ENCODE results near the gene DDAH1.
"Not testable (repeated sequence)": the region's sequence is repeated elsewhere in the genome, so short reads cannot be mapped to it uniquely, and the experiment has no call there.

Gene DDAH1
- total RNA-seq = 0.44 to 0.46 reads per million in 2 donors

DNA sequence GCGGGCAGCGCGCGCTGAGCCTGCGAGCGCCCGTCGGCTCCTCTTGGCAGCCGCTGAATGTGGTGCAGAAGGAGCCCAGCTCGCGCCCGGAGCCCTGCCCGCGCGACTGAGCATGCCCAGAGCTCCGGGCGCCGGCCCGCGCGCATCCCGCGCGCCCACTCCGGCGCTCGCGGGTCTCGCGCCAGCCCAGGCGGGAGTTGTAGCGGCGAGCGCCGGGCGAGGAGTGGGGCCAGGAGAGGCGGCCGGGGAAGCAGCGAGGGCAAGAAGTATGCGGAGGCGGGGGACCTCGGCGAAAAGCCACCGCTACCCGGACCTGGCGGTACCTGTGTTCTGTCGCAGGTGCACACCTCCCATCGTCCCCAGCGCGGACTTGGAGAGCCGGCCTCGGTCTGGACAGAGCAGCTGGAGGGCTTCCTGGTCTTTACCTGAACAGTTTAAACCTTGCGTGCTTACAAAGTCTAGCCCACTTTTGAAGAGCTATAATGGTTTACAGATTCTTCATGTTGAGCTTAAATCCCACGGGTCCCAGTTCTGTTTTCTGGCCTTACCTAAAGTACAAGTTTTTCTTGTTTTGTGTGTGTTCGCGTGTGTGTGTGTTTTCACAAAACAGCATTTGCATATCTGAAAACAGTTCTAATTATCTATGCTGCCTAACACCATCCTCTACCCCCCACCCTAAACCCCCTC, at the start of gene DDAH1:
TSS of gene DDAH1 (minus strand) at position 61 of the 687 bp plus-strand sequence. CDS start 114 bp downstream, outside the sequence.
- DNase-seq = no peak

DNA sequence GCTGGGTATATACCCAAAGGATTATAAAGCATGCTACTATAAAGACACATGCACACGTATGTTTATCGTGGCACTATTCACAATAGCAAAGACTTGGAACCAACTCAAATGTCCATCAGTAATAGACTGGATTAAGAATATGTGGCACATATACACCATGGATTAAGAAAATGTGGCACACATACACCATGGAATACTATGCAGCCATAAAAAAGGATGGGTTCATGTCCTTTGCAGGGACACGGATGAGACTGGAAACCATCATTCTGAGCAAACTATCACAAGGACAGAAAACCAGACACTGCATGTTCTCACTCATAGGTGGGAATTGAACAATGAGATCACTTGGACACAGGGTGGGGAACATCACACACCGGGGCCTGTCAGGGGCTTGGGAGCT, 49.0 kb upstream of the DDAH1 start:
- DNase-seq = not testable (repeated sequence)

DNA sequence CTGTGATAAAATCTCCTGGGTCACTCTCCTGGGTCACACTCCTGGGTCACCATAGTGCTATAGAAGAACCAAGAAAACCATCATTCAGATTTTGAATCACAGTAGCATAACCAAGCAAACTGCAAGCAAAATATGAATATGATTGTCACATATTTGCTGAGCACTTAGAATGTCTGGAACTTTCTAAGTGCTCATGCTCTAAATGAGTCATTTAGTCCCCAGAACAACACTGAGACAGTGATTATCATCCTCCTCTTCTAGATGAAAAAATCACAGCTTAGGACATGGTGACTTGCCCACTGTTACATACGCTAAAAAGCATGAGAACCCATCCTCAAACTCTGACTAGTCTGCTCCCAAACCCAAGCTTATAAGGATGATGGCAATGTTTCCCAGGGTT, 39.5 kb upstream of the DDAH1 start:
- DNase-seq = no peak

DNA sequence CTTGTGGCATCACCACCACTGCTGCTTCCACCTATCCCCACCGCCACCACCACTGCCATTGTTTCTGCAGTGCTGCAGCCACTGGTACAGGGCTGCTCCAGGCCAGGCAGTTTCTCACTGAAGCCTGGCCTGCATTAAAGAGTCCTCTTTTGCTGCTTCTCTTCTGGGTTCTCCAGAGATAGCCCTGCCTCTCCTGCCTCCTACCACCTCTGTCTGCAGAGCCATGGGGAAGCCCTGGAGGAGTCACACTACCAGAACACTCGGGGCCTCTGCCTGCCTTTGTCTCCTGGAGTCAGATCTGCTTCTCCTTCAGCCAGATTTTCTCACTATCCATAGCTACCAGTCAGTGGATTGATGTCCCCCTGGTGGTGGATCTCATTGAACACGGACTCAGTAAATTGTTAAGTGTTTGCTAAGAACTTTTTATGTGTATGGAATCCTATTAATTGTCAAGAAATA, 37.7 kb upstream of the DDAH1 start:
- no peak for DNase-seq

DNA sequence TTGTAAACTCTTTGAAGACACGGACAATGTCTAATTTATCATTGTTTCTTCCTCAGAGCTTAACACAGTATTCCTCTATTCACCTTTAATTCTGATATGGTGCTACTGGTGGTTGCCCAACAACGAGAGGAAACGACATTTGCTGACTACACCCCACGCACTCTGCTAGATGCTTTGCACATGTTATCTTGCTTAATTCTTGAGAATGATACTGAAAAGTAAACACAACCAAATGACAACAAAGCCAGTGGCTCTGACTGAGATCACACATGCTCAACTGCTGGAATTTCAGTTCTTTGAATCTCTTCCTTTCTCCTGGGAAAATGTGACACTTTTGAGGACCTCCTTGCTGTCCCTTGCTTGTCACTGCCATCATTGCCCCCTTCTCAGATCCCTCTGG, 37.2 kb upstream of the DDAH1 start:
- DNase-seq = no peak

DNA sequence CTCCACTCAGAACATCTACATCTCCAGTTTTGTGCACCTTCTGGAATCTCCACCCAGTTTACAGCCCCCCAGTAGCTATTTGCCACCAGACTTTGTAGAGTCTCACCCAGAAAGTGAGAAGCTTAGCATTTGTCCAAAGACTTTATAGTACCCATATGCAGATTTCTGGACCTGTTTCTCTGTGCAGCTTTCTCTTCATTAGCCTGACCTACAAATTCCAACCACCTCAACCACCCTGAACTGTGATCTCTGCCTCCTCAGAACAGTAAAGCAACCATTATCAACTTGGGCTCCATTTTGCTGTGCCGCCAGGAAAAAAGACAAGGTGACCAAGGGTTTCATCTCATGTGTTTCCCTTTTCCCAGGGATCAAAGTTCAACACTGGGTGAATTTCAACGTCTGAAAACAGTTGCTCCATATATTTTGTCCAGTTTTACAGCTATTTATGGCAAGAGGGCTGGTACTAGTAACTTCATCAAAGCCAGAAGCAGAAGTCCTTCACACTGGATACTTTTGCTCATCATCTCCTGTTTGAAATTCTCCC, 36.5 kb upstream of the DDAH1 start:
- DNase-seq = no peak

DNA sequence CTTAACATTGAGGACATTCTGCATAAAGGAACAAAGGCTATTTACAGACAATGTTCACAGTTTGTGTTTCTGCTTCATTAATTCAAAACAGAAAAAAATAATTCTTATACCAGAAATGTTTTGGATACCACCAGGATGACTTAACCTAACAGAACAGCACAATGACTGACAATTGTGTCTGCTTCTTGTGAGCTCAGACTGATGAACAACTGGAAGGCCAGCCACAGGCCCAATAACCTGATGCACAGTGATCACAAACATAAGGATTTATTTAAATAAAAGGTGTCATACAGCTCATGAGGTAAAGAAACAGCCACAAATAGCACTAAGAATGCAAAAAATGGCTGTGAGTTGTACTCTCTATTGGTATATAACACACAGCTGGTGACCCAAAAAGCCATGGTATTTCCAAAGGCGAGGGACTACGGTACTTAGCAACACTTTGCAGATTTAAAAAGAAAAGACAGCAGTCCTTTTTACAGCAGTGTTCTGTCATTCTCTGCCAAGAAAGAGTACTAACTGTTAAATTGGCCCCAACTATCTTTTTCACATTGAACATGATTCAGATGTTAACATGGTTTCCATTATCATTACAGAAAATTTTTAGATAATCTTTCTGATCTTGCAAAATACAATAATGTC, 32.1 kb upstream of the DDAH1 start:
- no peak for DNase-seq

DNA sequence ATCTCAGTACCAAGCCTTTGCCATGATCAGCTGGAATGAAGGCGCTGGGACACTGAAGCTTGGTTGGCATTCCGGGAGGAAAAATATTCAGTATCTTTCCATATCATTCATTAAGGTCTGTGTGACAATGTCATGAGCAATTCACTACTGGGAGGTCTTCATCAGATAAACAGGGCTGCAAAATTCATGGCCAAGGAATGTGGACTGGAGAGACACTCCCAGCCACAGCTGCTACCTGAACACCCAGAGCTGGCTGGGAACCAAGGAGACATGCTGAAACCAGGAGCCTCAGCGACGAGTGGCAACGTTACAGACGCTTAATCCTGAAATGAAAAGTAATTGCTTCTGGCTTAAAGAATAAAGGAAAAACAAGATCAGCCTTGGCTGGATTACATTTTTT, 30.6 kb upstream of the DDAH1 start:
- no peak for DNase-seq

DNA sequence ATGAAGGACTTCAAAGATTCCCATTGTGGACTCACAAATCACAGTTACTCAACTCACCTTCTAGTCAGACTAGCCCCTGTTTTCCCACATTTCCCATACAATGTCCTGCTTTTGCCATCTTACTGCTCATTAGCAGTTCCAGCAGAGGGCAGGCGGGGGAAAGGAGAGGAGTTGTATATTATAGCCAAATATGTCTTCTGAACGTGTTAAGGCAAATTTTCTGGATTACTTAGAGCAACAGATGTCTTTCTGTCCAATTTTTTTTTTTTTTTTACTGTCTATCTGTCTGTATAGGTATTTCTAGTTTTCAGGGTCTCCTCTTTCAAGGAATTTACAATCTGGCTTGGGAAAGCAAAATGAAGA, 29.9 kb upstream of the DDAH1 start:
- no peak for DNase-seq

DNA sequence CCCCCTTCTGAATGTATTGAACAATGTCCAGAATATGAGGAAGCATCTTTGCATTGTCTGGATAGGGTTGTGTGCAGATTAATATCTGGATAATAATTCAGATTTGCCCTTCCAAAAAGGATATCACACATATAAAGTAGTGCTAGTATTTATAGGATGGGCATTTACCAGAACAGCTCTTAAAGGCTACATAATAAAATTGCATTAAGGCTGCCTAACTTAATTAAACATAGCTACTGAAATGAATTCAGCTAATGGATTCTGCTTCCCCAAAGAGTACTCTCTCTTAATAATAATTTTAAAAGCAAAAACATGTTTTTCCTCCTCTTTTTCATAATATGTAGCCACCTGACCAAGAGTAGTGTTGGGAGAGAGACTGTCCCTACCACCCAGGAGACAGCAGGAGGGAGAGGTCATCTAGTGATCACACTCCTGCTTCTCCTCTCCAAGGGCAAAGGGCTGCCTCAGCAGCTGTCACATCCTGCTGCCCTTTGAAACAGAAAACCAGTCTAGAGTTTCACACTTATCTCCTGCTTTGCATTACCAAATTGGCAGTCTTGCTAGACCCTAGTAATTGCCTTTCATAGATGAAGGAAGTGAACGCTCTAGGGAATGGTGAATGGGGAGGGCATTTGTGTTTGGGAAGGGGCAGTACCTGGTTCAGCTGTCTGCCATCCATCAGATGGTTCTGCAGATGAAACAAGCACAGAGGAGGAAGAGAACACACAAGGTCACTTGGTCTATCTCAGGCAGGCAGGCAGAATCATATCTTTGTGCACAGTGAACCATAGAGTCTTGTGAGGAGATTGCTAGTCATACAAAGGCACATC, 29.3 kb upstream of the DDAH1 start:
- DNase-seq = no peak

DNA sequence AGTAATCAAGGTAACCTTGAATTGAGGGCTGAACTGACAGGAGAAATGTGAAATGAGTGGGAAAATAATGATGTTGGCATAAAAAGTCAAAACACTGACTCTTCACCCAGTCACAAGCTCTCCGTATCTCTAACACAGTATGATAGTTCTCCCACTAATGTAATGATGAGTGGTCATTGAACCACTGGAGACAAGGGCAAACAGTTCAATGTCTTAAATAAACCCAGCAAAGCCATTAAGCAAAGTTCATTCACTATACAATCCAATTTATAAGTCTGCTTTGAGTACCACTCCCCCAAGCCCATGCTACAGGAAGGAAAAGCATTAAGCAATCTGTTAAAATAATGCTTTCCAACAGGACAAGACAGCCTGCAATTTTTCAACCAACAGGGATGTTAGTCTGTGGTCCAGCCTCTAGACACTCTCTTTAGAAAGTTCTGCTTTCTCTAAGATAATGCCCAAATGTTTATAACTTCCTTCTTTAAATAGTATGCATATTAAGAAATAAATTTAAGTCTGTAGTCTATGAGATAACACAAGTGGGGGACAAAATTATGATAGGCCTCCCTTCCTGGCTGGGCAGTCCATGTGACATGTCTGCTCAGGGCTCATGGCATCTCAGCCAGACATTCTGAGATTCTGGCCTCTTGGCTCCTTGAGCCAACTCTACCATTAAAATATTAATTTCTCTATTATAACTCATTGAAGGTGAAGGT, 25.5 kb upstream of the DDAH1 start:
- DNase-seq = no peak

DNA sequence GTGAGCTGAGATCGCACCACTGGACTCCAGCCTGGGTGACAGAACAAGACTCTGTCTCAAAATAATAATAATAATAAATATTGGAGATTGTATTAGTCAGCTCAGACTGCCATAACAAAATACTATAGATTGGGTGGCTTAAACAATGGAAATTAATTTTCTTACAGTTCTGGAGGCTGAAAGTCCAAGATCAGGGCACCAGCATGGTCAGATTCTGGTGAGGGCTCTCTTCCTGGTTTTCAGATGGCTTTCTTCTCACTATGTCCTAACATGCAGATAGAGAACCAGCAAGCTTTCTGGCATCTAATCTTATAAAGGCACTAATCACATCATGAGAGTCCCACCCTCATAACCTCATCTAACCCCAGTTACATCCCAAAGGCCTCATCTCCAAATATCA, 23.2 kb upstream of the DDAH1 start:
- no peak for DNase-seq

DNA sequence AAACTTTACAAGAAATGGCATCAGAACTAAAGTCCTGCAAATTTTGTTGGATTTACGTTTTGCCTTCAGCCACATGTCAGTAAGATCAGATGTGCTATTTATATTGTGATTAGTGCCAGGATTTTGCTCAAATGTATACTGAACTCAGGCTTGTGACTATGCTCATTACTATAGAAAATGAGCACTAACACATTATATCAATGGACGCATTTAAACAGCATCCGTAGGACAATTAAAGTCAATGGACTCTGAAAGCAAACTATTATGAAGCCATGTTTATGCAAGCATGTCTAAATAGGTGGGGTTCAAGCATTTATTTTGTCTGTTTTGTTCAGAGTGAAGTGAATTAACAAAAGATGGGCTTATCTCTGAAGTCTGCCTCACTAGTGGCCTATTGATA, 20.6 kb upstream of the DDAH1 start:
- no peak for DNase-seq

DNA sequence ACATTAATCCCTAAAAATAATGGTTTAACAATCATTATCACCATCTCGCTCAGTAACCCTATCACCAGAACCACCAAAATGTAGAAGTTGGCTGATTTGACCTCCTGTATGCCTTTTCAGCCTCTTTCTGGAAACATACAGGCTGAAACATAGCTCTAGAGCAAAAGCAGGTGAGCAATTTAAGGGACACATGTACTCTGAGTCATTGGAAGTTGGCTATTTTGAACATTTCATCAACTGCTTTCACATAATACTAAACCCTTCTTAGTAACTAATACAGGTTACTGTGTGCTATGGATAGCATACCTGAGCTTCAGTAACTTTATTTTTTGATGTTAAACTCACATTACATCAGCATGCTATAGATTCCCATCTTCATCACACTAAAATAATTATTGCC, 19.8 kb upstream of the DDAH1 start:
- no peak for DNase-seq

DNA sequence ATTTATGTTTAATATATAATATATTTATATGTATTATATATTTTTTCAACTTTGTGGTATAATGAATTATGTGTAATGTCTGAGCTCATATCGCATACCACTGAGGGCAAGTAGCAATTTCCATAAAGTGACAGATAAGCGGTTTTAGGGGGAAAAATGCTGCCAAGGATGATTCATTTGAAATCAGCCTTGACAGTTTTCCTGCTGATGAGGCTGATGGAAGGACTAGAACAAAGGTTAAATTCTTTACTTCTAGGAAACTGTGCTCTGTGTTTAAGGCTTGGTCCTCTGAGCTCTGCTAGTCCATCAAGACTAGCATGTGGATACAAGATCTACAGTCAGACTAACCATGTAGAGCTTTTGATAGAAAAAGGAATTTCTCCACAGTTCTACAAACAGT, 19.3 kb upstream of the DDAH1 start:
- DNase-seq = no peak

DNA sequence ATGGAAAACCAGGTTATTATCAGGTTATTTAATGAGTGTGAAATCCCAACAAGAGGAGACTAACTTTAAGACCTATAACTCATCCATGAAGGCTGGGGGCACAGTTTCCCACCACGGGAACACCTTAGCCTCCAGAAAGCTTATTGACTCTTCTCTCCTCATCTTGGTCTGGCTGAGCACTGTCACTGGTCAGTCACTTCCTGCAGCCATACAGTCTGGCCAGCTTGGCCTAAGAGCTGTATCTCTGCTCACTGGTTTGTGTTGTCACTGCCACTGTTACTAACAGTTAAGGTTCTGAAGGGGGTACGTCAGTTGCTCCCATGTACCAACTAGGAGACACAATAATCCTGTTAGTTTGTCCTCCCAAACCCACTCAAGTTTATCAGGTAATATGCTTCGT, 16.7 kb upstream of the DDAH1 start:
- no peak for DNase-seq

DNA sequence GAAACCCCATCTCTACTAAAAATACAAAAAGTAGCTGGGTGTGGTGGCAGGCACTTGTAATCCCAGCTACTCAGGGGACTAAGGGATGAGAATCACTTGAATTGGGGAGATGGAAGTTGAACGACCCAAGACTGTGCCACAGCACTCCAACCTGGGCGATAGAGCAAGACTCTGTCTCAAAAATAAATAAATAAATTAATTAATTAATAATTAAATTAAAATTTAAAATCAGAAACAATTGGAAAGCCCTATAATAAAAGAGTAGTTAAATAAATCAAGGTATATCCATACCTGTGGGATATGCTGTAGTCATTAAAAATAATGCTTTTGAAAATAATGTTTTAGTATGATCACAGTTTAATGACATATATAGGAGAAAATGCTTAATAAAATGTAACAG, 15.6 kb upstream of the DDAH1 start:
- DNase-seq = no peak

DNA sequence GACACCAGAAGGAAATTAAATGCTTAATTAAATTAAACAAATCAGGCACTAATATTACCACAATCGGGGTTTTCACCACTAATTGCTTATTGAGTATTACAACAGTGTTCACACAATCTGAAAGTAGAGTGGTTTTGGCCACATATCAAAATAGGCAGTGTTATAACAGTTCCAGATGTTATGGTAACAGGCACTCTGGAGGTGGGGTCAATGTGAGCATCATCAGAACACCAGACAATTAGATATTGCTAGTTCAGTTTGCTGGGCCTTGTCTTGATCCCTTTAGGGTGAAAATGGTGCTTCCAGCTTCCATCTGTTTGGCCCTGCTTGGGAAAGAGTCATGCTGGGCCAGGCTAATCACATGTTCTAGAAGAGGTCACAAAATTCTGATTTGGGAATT, 14.5 kb upstream of the DDAH1 start:
- DNase-seq = no peak

DNA sequence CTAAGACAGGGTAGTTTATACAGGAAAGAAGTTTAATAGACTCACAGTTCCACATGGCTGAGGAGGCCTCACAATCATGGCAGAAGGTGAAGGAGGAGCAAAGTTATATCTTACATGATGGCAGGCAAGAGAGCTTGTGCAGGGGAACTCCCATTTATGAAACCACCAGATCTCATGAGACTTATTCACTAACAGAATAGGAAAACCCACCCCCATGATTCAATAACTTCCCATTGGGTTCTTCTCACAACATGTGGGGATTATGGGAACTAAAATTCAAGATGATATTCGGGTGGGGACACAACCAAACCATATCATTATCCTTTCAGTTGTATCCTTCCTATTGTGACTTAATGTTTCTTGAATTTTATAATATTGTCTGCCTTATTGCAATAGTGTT, 13.4 kb upstream of the DDAH1 start:
- DNase-seq = no peak

DNA sequence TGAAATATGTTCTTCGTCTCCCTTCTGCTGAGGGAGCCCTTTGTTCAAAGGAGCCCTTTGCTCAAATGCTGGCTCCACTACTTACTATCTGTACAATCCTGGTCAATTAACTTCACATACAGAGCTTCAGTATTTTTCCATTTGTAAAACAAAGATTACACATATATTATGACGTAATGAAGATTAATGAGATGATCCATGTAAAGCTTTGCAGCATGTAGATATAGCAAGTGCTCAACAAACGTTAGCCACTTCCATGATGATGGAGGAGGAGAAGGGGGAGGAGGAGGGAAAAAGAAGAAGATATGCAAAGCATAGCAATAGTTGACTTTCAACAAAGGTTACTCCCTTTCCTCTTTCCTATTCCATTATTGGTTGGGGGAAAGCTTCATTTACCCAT, 10.1 kb upstream of the DDAH1 start:
- no peak for DNase-seq

DNA sequence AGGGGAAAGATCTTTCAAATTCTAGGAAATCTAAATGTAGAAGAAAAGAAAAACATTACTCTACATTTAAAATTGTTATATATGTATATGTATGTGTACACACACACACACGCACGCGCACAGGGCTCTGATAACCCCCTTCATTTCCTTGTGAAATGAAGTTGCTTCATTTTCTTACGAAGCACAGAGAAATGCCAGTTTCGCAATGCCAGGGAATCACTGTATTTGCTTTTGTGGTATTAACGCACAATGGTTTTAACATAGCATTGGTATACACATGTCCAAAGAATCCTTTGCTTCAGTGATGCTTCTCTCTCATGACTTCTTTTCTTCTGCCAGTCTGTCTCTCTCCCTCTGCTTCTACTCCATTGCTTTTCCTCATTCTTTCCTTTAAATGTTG, 8.4 kb upstream of the DDAH1 start:
- DNase-seq = no peak

DNA sequence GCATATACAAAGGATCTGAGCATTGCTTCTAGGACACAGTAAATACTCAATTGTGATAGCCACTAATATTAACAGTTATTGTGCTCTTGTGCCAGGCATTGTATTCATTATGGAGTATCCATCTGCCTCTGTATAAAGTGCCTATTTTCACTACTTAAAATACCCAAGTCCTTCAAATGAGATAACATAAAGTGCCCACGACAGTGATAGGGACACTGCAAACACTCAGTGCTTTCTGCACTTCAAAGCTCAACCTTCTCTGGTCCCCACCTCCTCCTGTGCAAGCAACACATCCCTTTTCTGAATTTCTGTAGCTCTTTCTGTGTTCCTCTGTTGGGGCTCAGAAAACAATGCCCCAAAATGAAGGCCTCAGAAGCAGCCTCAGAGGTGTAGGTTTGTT, 6.6 kb upstream of the DDAH1 start:
- no peak for DNase-seq

DNA sequence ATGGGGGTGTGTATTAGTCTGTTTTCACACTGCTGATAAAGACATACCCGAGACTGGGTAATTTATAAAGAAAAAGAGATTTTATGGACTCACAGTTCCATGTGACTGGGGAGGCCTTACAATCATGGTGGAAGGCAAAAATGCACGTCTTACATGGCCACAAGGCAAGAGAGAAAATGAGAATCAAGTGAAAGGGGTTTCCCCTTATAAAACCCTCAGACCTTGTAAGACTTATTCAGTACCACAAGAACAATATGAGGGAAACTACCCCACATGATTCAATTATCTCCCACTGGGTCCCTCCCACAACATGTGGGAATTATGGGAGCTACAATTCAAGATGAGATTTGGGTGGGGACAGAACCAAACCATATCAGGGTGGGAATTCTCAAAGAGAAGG, 5.2 kb upstream of the DDAH1 start:
- not testable (repeated sequence) for DNase-seq

Measured in activated gamma-delta T cell (primary cell).